Small intestine (tissue), 7 donors: Measurements from ENCODE around the gene SPINT2. TPM values are rescaled to one million over a fixed set of nuclear protein-coding genes. Genes with fewer than 3 reads are reported as not detected.

Source experiments
- DNase-seq, 2 donors: peaks; one replicate each; pipeline versions ENCODE4 v3.0.0 to v3.0.0-alpha.2; 2013
- FAIRE-seq: peaks from 2 replicates; lab custom pipeline; 2012; peaks lifted over from hg19 to GRCh38; lab: Jason Lieb, UNC
- H3K27ac ChIP-seq, 3 donors: one replicate each; pipeline ENCODE4 v1.5.1; 2013; ENCODE audit warnings: low read length in 2 of 3, mild to moderate bottlenecking in 2 of 3, control low read depth in 1 of 3, inconsistent platforms in 1 of 3, low read depth in 1 of 3, moderate library complexity in 1 of 3
- H3K27me3 ChIP-seq, 3 donors: one replicate each; pipeline ENCODE4 v1.6.1; 2013; ENCODE audit warnings: low read length in 3 of 3, inconsistent platforms in 1 of 3; ENCODE audit not compliant: control insufficient read depth in 3 of 3, insufficient read depth in 3 of 3
- H3K36me3 ChIP-seq, 3 donors: one replicate each; pipeline ENCODE4 v1.6.1; 2013; ENCODE audit warnings: low read length in 3 of 3, inconsistent platforms in 1 of 3, low read depth in 1 of 3, mild to moderate bottlenecking in 1 of 3, moderate library complexity in 1 of 3; ENCODE audit not compliant: control insufficient read depth in 3 of 3, insufficient read depth in 2 of 3
- H3K4me1 ChIP-seq, 3 donors: one replicate each; pipeline ENCODE4 v1.6.1; 2013; ENCODE audit warnings: low read length in 2 of 3, inconsistent platforms in 1 of 3, low read depth in 1 of 3, mild to moderate bottlenecking in 1 of 3, moderate library complexity in 1 of 3; ENCODE audit not compliant: control insufficient read depth in 3 of 3, insufficient read depth in 2 of 3
- H3K4me3 ChIP-seq, 3 donors: one replicate each; pipeline ENCODE4 v1.5.1; 2013; ENCODE audit warnings: low read length in 3 of 3, control low read depth in 1 of 3, inconsistent platforms in 1 of 3, low read depth in 1 of 3, mild to moderate bottlenecking in 1 of 3, moderate library complexity in 1 of 3
- H3K9me3 ChIP-seq, 2 donors: one replicate each; pipeline ENCODE4 v1.6.1; 2013; ENCODE audit warnings: low read depth in 1 of 2, low read length in 1 of 2; ENCODE audit not compliant: control insufficient read depth in 2 of 2, insufficient read depth in 1 of 2
- WGBS, 3 donors: extraction: QIAGEN DNeasy Blood & Tissue Kit; methylation state at CpG; one replicate each; pipeline ENCODE4 v1.1.7; 2013; 5-methylcytosine and 5-hydroxymethylcytosine counted together
- polyA plus RNA-seq, 4 donors: library from polyadenylated mRNA; stranded (reverse) in 3 of 4; unstranded in 1 of 4; fragments of 200-250 nt in 3 of 4; fragments of 120-200 nt in 1 of 4; gene quantifications; one replicate each; pipeline versions ENCODE4 v1.2.1 to v1.2.3, GENCODE V29; 2013
- donor health status: healthy with polysubstance abuse.
- donor health status: control.
- donor health status: control.
- donor health status: Bipolar disorder and iron deficiency.
- donor health status: healthy.

SPINT2 gene
- polyA plus RNA-seq, 4 donors = 263 to 450 (median 424) TPM

- H3K4me1 ChIP-seq = peaks cover 2 to 24% (median 2%) of the 10 kb centered on the region in 3 donors
- H3K9me3 ChIP-seq = no peaks in the 10 kb centered on the region
- WGBS, 3 donors = 53 to 60% (median 55%) methylated on average over 5 of the region's 5 CpGs
- FAIRE-seq = no peak
- H3K27me3 ChIP-seq = no peaks in the 10 kb centered on the region
- no peak for DNase-seq
- H3K4me3 ChIP-seq = no peak overlapping the region
- H3K27ac ChIP-seq = peak overlapping the region in 1 of 3 donors; percentile 42
- peaks cover 0 to 51% (median 0%) of the 10 kb centered on the region in 3 donors for H3K36me3 ChIP-seq
These were observed 13.2 kb downstream of the SPINT2 start for GRCh38 chr19:38277549-38277948.

GRCh38 chr19:38277969-38278680 is 13.8 kb downstream of the SPINT2 start:
- FAIRE-seq (no peak), DNase-seq (peak in 1 of 2 donors; percentile 66)
- Histone ChIP-seq H3K4me1 (peaks cover 2 to 22% (median 2%) of the 10 kb centered on the region in 3 donors), H3K36me3 (peaks cover 0 to 57% (median 0%) of the 10 kb centered on the region in 3 donors), H3K4me3 (no peak overlapping the region), H3K27ac (peak overlapping the region in 2 of 3 donors; percentile 15 to 63), H3K27me3 (no peaks in the 10 kb centered on the region), H3K9me3 (no peaks in the 10 kb centered on the region)
- 28 to 59% (median 38%) methylated on average over 9 of the region's 9 CpGs for WGBS, 3 donors

- H3K27ac ChIP-seq = no peak overlapping the region
These were observed 14.4 kb downstream of the SPINT2 start for GRCh38 chr19:38278751-38279150.

GRCh38 chr19:38280030-38280921 is 15.9 kb downstream of the SPINT2 start:
- H3K27ac ChIP-seq = no peak overlapping the region
- H3K9me3 ChIP-seq = no peaks in the 10 kb centered on the region
- peaks cover 0 to 70% (median 4%) of the 10 kb centered on the region in 3 donors for H3K36me3 ChIP-seq
- H3K4me1 ChIP-seq = peaks cover 0 to 5% (median 2%) of the 10 kb centered on the region in 3 donors
- WGBS, 3 donors = 72 to 74% (median 74%) methylated on average over 17 of the region's 17 CpGs
- no peaks in the 10 kb centered on the region for H3K27me3 ChIP-seq
- no peak overlapping the region for H3K4me3 ChIP-seq
- DNase-seq (no peak), FAIRE-seq (no peak)

More at GRCh38 chr19:38278751-38279150, 14.4 kb downstream of the SPINT2 start:
- Histone ChIP-seq H3K9me3 (no peaks in the 10 kb centered on the region), H3K36me3 (peaks cover 0 to 62% (median 0%) of the 10 kb centered on the region in 3 donors), H3K4me1 (peaks cover 2 to 17% (median 2%) of the 10 kb centered on the region in 3 donors), H3K4me3 (no peak overlapping the region), H3K27me3 (no peaks in the 10 kb centered on the region)
- DNase-seq (no peak), FAIRE-seq (no peak)
- 54 to 61% (median 54%) methylated on average over 2 of the region's 2 CpGs for WGBS, 3 donors

- 53 to 66% (median 54%) methylated on average over 7 of the region's 7 CpGs for WGBS, 3 donors
- FAIRE-seq (no peak), DNase-seq (no peak)
- no peak overlapping the region for H3K27ac ChIP-seq
- H3K4me1 ChIP-seq = peaks cover 0 to 5% (median 2%) of the 10 kb centered on the region in 3 donors
- no peaks in the 10 kb centered on the region for H3K9me3 ChIP-seq
- H3K4me3 ChIP-seq = no peak overlapping the region
- no peaks in the 10 kb centered on the region for H3K27me3 ChIP-seq
- peaks cover 3 to 77% (median 4%) of the 10 kb centered on the region in 3 donors for H3K36me3 ChIP-seq
These were observed 17.6 kb downstream of the SPINT2 start for GRCh38 chr19:38281811-38282566.

- Histone ChIP-seq H3K36me3 (peaks cover 3 to 86% (median 4%) of the 10 kb centered on the region in 3 donors), H3K9me3 (no peaks in the 10 kb centered on the region), H3K4me3 (no peak overlapping the region), H3K4me1 (peaks cover 0 to 5% (median 0%) of the 10 kb centered on the region in 3 donors), H3K27ac (no peak overlapping the region), H3K27me3 (no peaks in the 10 kb centered on the region)
- 86 to 91% (median 90%) methylated on average over 8 of the region's 8 CpGs for WGBS, 3 donors
- FAIRE-seq (no peak), DNase-seq (no peak)
These were observed 18.9 kb downstream of the SPINT2 start for GRCh38 chr19:38283271-38283670.

GRCh38 chr19:38284422-38284821 is 20.0 kb downstream of the SPINT2 start:
- Histone ChIP-seq H3K4me1 (peaks cover 0 to 5% (median 0%) of the 10 kb centered on the region in 3 donors), H3K27me3 (no peaks in the 10 kb centered on the region), H3K27ac (no peak overlapping the region), H3K4me3 (no peak overlapping the region), H3K36me3 (peaks cover 3 to 90% (median 4%) of the 10 kb centered on the region in 3 donors), H3K9me3 (no peaks in the 10 kb centered on the region)
- DNase-seq (no peak), FAIRE-seq (no peak)
- 66 to 86% (median 79%) methylated on average over 7 of the region's 7 CpGs for WGBS, 3 donors
